Gastroesophageal sphincter (tissue), 3 donors: ENCODE data around the gene GRIK2.

Experiments used
- CTCF ChIP-seq, 4 experiments: fragments of 200-600 bp in 2 of 4; fragments of 450-650 bp in 2 of 4; sonication (generic) in 1 of 4; IDR thresholded peaks; one replicate each; pipeline ENCODE4 v1.5.1; 2017 to 2019; ENCODE audit warnings: antibody characterized with exemption in 4 of 4, mild to moderate bottlenecking in 2 of 4, moderate library complexity in 2 of 4
- POLR2A ChIP-seq, 2 donors: fragments of 450-650 bp; IDR thresholded peaks; one replicate each; pipeline ENCODE4 v1.6.1; 2017; ENCODE audit warnings: antibody characterized with exemption in 2 of 2, mild to moderate bottlenecking in 2 of 2, moderate library complexity in 1 of 2
- POLR2AphosphoS5 ChIP-seq: sonication (generic); formaldehyde crosslinking; IDR thresholded peaks from one replicate; pipeline ENCODE4 v1.6.1; 2017; ENCODE audit warnings: antibody characterized with exemption

GRCh38 chr6:101489456-101489855, 95.9 kb downstream of the GRIK2 start:
- TF ChIP-seq CTCF (IDR thresholded peaks at IDR 0.05) (no peak), POLR2A (IDR thresholded peaks at IDR 0.05) (no peak), POLR2AphosphoS5 (no peak)
